ENCODE results near the gene PDE6C.

DNA sequence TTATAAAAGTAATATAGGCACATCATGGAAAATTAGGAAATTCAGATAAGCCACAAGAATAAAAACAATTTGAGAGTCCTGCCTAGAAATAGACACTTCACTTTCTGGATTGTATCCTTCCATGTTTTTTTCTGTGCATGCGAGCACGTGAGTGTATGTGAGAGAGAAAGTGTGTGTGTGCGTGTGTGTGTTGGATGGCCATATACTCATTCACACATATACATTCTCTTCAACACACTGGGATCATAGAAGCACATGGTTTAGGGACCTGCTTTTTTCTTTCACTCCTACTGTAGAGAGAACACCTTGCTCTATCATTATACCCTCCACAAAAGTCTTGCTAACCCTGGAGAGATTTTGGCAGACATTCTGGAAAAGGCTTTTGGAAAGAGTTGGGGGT is 38.4 kb upstream of the PDE6C start:
- TF ChIP-seq, protein P1, sequence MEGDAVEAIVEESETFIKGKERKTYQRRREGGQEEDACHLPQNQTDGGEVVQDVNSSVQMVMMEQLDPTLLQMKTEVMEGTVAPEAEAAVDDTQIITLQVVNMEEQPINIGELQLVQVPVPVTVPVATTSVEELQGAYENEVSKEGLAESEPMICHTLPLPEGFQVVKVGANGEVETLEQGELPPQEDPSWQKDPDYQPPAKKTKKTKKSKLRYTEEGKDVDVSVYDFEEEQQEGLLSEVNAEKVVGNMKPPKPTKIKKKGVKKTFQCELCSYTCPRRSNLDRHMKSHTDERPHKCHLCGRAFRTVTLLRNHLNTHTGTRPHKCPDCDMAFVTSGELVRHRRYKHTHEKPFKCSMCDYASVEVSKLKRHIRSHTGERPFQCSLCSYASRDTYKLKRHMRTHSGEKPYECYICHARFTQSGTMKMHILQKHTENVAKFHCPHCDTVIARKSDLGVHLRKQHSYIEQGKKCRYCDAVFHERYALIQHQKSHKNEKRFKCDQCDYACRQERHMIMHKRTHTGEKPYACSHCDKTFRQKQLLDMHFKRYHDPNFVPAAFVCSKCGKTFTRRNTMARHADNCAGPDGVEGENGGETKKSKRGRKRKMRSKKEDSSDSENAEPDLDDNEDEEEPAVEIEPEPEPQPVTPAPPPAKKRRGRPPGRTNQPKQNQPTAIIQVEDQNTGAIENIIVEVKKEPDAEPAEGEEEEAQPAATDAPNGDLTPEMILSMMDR (IDR thresholded peaks at IDR 0.05) = no peak
- no peak for TF ChIP-seq POLR2A (IDR thresholded peaks at IDR 0.05)

Measured in tibial nerve (tissue), 3 donors.